Measurements from ENCODE around the gene SNRPB. TPM values are rescaled to one million over a fixed set of nuclear protein-coding genes. Genes with fewer than 3 reads are reported as not detected.

The SNRPB gene
- 99.8 to 103 TPM (median 103 TPM) in 3 replicates for total RNA-seq
- long read RNA-seq, transcript SNRPB-202 (7 exons, 1,008 nt), result minor isoform, 47 of 153 reads
- long read RNA-seq, transcript SNRPB-201 (7 exons, 1,154 nt), result major isoform, 96 of 153 reads
- long read RNA-seq, partial matches to known transcripts, result 6 of 153 reads
- long read RNA-seq, other reads (novel, unspliced or antisense), result 3 of 153 reads

DNA sequence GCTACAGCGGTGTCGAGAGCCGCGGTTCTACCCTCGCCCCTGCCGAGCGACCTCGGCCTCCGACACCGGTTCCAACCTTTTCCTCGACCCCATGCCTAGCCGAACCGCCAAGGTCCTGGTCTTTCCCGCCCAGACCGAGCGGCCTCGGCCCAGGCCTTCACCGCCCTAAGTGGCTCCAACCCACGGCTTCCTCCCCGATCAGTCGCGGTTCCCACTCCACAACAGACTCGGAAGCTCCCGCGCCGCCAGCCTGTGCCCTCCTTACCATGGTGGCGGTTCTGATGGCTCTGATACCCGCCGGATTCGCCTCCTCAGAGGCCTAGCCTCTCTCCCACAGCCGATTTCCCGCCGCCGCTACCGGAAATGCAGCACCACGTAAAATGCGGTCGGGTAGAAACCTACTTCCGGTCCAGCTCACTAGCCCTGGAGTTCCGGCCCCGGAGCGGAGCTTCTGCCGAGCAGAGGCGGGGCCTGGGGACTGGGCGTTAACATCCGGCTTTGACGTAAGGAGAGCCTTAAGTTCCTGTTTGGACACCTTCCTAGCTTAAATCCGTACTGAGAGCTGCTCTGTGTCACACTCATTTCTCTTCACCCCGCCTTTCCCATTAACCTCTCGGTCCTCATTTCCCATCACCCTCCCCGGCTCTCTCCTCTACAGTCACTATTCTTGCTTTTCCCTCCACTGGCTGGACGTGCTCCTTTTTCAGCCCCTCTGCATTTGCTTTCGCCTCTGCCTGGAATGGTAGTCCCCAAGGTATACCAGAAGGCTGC, at the start of gene SNRPB:
Gene SNRPB, minus strand, starts transcription at position 367 of the 771 bp plus-strand sequence. Its CDS starts 99 bp downstream, at position 268.
- H3K27ac Mint-ChIP-seq (ENCODE audit: unreplicated experiment), result peak within 1 kb of the TSS; percentile 96
- DNase-seq (ENCODE audit: low spot score), result peak; percentile 99
- no peaks in the 10 kb centered on the region for H3K9me3 Mint-ChIP-seq (ENCODE audit: low read depth)
- peaks cover 32% of the 10 kb centered on the region for H3K4me1 Mint-ChIP-seq (ENCODE audit: low read depth)
- TF ChIP-seq, protein P1, sequence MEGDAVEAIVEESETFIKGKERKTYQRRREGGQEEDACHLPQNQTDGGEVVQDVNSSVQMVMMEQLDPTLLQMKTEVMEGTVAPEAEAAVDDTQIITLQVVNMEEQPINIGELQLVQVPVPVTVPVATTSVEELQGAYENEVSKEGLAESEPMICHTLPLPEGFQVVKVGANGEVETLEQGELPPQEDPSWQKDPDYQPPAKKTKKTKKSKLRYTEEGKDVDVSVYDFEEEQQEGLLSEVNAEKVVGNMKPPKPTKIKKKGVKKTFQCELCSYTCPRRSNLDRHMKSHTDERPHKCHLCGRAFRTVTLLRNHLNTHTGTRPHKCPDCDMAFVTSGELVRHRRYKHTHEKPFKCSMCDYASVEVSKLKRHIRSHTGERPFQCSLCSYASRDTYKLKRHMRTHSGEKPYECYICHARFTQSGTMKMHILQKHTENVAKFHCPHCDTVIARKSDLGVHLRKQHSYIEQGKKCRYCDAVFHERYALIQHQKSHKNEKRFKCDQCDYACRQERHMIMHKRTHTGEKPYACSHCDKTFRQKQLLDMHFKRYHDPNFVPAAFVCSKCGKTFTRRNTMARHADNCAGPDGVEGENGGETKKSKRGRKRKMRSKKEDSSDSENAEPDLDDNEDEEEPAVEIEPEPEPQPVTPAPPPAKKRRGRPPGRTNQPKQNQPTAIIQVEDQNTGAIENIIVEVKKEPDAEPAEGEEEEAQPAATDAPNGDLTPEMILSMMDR (IDR thresholded peaks at IDR 0.05), result no peak
- no peaks in the 10 kb centered on the region for H3K27me3 Mint-ChIP-seq (ENCODE audit: low read depth)
- H3K36me3 Mint-ChIP-seq (ENCODE audit: low read depth), result peaks cover 18% of the 10 kb centered on the region
- peak within 1 kb of the TSS; percentile 93 for H3K4me3 Mint-ChIP-seq (ENCODE audit: unreplicated experiment)

DNA sequence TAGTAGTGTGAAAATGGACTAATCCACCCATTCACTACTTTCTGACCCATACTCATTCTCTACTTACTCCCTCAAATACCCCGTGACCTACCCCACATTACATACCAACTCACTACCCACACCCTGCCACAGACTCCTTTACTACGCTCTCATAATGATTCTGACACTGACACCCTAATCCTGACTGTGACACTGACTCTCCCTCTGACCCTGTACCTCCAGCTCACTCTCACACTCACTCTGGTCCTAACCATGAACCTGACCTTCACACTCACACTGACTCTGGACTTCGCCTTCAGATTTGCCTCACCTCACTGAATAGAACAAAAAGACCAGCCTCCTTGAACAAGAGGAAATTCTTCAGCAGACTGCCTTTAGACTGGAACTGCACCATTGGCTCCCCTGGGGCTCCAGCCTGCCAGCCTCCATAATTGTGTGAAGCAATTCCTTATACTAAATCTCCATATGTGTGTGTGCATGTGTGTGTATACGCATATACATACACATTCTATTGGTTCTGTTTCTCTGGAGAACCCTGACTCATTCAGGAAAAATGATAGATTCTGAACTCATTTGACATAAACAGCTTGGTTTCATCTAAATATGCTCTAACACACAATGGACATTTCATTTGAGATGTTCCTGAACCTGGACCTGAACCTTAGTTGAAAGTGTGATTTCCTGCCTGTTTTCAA, 48.7 kb upstream of the SNRPB start:
- no peaks in the 10 kb centered on the region for H3K27me3 Mint-ChIP-seq (ENCODE audit: low read depth)
- DNase-seq (ENCODE audit: low spot score), result no peak
- H3K9me3 Mint-ChIP-seq (ENCODE audit: low read depth), result no peaks in the 10 kb centered on the region
- H3K4me3 Mint-ChIP-seq (ENCODE audit: unreplicated experiment), result no peak overlapping the region
- H3K27ac Mint-ChIP-seq (ENCODE audit: unreplicated experiment), result no peak overlapping the region
- H3K36me3 Mint-ChIP-seq (ENCODE audit: low read depth), result no peaks in the 10 kb centered on the region
- H3K4me1 Mint-ChIP-seq (ENCODE audit: low read depth), result peaks cover 15% of the 10 kb centered on the region
- TF ChIP-seq, protein P1 (IDR thresholded peaks at IDR 0.05), result no peak

DNA sequence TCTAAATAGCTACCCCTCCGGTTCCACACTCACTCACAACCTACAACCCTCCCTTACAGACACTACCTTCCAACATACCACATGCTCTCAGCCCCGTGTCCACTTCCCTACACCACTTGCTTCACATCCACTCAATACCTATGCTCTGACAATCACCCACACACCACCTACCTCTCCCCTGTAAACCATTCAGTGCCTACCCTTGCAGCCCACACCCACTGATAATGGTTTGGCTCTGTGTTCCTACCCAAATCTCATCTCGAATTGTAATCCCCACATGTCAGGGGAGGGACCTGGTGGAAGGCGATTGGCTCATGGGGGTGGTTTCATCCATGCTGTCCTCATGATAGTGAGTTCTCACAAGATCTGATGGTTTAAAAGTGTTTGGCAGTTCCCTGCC, 48.0 kb upstream of the SNRPB start:
- no peak for DNase-seq (ENCODE audit: low spot score)
- TF ChIP-seq, protein P1 (IDR thresholded peaks at IDR 0.05), result no peak
- Mint-ChIP-seq H3K27me3 (ENCODE audit: low read depth) (no peaks in the 10 kb centered on the region), H3K36me3 (ENCODE audit: low read depth) (no peaks in the 10 kb centered on the region), H3K9me3 (ENCODE audit: low read depth) (no peaks in the 10 kb centered on the region), H3K4me3 (ENCODE audit: unreplicated experiment) (no peak overlapping the region), H3K4me1 (ENCODE audit: low read depth) (peaks cover 10% of the 10 kb centered on the region), H3K27ac (ENCODE audit: unreplicated experiment) (no peak overlapping the region)

DNA sequence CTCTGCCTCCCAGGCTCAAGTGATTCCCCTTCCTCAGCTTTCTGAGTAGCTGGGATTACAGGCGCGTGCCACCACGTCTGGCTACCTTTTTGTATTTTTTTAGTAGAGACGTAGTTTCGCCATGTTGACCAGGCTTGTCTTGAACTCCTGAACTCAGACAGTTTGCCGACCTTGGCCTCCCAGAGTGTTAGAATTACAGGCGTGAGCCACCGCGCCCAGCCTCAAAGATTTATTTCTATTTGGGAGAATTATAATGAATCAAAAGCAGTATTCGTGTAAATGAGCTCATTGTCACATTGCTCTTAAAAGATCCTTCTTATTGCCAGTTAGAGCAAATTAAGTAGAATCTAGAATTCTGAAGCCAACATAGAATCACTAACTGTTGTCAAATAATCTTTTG, 47.5 kb upstream of the SNRPB start:
- Mint-ChIP-seq H3K4me1 (ENCODE audit: low read depth) (peaks cover 10% of the 10 kb centered on the region), H3K9me3 (ENCODE audit: low read depth) (no peaks in the 10 kb centered on the region), H3K36me3 (ENCODE audit: low read depth) (no peaks in the 10 kb centered on the region), H3K27ac (ENCODE audit: unreplicated experiment) (no peak overlapping the region), H3K27me3 (ENCODE audit: low read depth) (no peaks in the 10 kb centered on the region), H3K4me3 (ENCODE audit: unreplicated experiment) (no peak overlapping the region)
- TF ChIP-seq, protein P1 (IDR thresholded peaks at IDR 0.05), result no peak
- DNase-seq (ENCODE audit: low spot score), result no peak

DNA sequence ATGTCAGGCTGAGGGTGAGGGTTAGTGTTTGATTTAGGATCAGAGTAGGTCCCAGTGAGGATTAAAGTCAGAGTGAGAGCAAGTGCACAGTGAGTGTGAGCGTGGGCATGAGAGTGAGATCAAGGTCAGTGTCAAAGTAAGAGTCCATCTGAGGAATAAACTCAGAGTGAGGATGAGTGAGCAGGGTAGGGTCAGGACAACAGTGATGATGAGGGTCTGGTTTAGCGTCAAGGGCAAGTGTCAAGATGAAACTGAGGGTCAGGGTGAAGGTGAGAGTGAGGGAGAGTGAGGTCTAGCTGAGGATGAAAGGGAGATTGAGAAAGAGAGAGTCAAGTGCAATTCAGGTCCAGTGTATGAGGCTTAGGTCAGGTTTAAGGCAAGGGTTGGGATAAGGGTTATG, 45.8 kb upstream of the SNRPB start:
- H3K4me3 Mint-ChIP-seq (ENCODE audit: unreplicated experiment), result no peak overlapping the region
- DNase-seq (ENCODE audit: low spot score), result no peak
- H3K9me3 Mint-ChIP-seq (ENCODE audit: low read depth), result no peaks in the 10 kb centered on the region
- peaks cover 8% of the 10 kb centered on the region for H3K4me1 Mint-ChIP-seq (ENCODE audit: low read depth)
- H3K36me3 Mint-ChIP-seq (ENCODE audit: low read depth), result no peaks in the 10 kb centered on the region
- peaks cover 2% of the 10 kb centered on the region for H3K27me3 Mint-ChIP-seq (ENCODE audit: low read depth)
- H3K27ac Mint-ChIP-seq (ENCODE audit: unreplicated experiment), result no peak overlapping the region
- TF ChIP-seq, protein P1 (IDR thresholded peaks at IDR 0.05), result no peak
